ENCODE measurements around the gene ZNF438. TPM values are rescaled to one million over a fixed set of nuclear protein-coding genes. Genes with fewer than 3 reads are reported as not detected.

Gene ZNF438
- total and polyA plus RNA-seq, 2 of the 8 experiments (the other 6 are each of a cell fraction or from before 2014, with no cell fraction given): 0.95 to 1.7 TPM

- TF ChIP-seq CHD7 (IDR thresholded peaks at IDR 0.05; ENCODE audit: insufficient replicate concordance, low read length) (no peak), SAP30 (IDR thresholded peaks at IDR 0.05; ENCODE audit: insufficient read depth, insufficient replicate concordance, low read length) (no peak), EP300 (IDR thresholded peaks at IDR 0.05; ENCODE audit: borderline replicate concordance in 1 of 2, low read depth in 2 of 2, low read length in 2 of 2) (no peak), RAD21 (IDR thresholded peaks at IDR 0.05 in 1 of 2, conservative IDR thresholded peaks at IDR 0.05 in 1 of 2; ENCODE audit: low read depth in 2 of 2, low read length in 2 of 2) (no peak), MAX (IDR thresholded peaks at IDR 0.05) (no peak), CTBP2 (IDR thresholded peaks at IDR 0.05; ENCODE audit: borderline replicate concordance, insufficient read depth, insufficient read length, low read length) (no peak), TAF7 (optimal IDR thresholded peaks at IDR 0.05; ENCODE audit: borderline replicate concordance, low read depth, low read length) (no peak)
- TF ChIP-seq, protein P1, sequence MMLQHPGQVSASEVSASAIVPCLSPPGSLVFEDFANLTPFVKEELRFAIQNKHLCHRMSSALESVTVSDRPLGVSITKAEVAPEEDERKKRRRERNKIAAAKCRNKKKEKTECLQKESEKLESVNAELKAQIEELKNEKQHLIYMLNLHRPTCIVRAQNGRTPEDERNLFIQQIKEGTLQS (IDR thresholded peaks at IDR 0.05; ENCODE audit: insufficient read depth, low read depth, low read length): no peak
Observed at GRCh38 chr10:30929901-30930520, 101.7 kb downstream of the ZNF438 start (continued).
